Epithelial cell of proximal tubule (primary cell): Measurements from ENCODE around the gene NMT2. TPM values are rescaled to one million over a fixed set of nuclear protein-coding genes. Genes with fewer than 3 reads are reported as not detected.

Experiments used
- DNase-seq: peaks from one replicate; pipeline ENCODE4 v3.0.0-alpha.2; 2011; ENCODE audit warnings: low read depth
- H3K4me3 ChIP-seq: 2 replicates; pipeline ENCODE4 v1.5.1; 2011; ENCODE audit warnings: low read depth, mild to moderate bottlenecking, low read length
- total RNA-seq: library from RNA; depleted of rRNA; stranded (reverse); fragments of >200 nt; gene quantifications from 2 replicates; pipeline ENCODE4 v1.2.3, GENCODE V29; 2015
- TF ChIP-seq, protein P1 (sequence below): conservative IDR thresholded peaks from 2 replicates; pipeline ENCODE4 v1.5.1; 2012; ENCODE audit warnings: low read depth, mild to moderate bottlenecking, low read length

Gene NMT2
- total RNA-seq, 1 donor from 2014 or later, result 28.5 TPM

- TF ChIP-seq, protein P1, sequence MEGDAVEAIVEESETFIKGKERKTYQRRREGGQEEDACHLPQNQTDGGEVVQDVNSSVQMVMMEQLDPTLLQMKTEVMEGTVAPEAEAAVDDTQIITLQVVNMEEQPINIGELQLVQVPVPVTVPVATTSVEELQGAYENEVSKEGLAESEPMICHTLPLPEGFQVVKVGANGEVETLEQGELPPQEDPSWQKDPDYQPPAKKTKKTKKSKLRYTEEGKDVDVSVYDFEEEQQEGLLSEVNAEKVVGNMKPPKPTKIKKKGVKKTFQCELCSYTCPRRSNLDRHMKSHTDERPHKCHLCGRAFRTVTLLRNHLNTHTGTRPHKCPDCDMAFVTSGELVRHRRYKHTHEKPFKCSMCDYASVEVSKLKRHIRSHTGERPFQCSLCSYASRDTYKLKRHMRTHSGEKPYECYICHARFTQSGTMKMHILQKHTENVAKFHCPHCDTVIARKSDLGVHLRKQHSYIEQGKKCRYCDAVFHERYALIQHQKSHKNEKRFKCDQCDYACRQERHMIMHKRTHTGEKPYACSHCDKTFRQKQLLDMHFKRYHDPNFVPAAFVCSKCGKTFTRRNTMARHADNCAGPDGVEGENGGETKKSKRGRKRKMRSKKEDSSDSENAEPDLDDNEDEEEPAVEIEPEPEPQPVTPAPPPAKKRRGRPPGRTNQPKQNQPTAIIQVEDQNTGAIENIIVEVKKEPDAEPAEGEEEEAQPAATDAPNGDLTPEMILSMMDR, result no peak
- H3K4me3 ChIP-seq, result no peak overlapping the region
- DNase-seq, result no peak
These were observed 93.1 kb downstream of the NMT2 start for GRCh38 chr10:15075421-15075820.

DNA sequence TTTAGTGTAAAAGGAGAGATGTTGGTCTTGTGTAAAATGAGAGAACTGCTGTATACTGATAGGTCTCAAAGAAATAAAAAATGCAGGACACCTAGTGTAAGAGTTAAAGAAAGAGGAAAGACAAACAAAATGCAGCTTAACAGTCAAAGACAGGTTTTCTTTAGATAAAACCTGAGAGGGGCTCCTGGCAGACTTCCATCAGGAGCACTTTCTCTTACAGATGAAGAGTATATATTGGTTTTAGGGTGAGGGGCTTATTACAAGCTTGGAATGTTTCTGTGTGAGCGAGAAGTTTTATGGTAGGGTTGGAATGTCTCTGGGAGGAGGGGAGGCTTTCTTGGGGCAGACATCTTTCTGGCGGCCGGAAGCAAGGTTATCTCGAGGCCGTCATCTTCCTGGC, 96.1 kb downstream of the NMT2 start:
- no peak overlapping the region for H3K4me3 ChIP-seq
- TF ChIP-seq, protein P1, result no peak
- no peak for DNase-seq

DNA sequence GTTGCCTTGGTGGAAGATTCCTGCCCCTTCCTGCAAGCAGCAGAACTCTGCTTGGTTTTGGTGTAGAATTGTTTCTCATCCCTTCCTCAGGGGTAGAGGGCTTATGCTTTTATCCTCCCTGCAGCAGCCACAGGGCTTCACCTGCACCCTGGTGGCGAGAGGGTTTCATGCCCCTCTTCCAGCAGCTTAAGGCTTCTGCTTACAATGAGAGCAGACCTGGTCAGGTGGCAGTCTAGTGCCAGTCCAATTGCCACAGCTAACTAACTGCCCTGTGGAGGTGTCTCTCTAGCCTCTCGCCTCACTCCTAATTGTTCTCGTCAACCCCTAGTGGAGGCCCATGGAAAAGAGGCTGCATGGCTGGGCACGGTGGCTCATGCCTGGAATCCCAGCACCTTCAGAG, 99.3 kb downstream of the NMT2 start:
- H3K4me3 ChIP-seq, result no peak overlapping the region
- DNase-seq, result no peak
- TF ChIP-seq, protein P1, result no peak

- no peak overlapping the region for H3K4me3 ChIP-seq
- TF ChIP-seq, protein P1, result no peak
- no peak for DNase-seq
These were observed 99.7 kb downstream of the NMT2 start for GRCh38 chr10:15068802-15069201.

DNA sequence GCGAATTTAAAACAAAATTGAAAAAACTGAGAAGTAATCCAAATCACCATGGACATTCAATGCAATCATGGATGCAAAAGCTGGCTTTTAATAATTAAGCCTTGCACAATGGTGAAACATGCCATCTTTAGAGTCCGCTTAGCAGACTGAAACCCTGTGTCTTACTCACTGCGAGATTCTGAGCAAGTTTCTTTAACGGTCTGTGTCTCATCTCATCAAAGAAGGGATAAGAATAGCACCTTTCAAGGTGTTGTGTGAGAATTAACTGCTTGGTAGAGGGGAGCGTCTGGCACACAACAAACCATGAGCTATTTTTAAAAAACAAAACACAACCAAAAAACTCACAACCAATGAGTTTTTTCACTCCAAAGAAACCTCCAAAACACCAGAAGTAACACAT, 101.3 kb downstream of the NMT2 start:
- TF ChIP-seq, protein P1, result no peak
- no peak for DNase-seq
- no peak overlapping the region for H3K4me3 ChIP-seq

DNA sequence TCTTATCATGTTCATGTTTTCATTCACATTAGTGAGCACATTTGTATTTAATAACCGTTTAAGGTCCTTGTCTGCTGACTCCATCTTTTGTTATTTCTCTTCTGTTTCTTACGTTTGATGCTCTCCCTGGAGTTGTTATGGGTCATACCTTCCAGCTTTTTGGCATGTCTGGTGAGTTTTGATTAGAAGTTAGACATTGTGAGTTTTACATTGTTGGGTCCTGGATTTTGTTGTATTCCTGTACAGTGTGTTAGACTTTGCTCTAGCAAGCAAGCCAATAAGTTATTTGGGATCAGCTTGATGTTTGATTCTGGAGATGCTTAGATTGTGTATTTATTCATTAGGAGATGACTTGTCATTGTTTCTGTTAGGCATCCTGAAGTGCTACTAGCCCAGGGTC, 107.9 kb downstream of the NMT2 start:
- H3K4me3 ChIP-seq, result no peak overlapping the region
- DNase-seq, result no peak
- TF ChIP-seq, protein P1, result no peak

GRCh38 chr10:15059914-15060313, 108.6 kb downstream of the NMT2 start:
- no peak for DNase-seq
- no peak overlapping the region for H3K4me3 ChIP-seq
- TF ChIP-seq, protein P1, result no peak
